ENCODE results near the gene POLR3A. TPM values are rescaled to one million over a fixed set of nuclear protein-coding genes. Genes with fewer than 3 reads are reported as not detected.

Gene POLR3A
- polyA plus RNA-seq, 1 donor from 2014 or later: 15.6 TPM

- Histone ChIP-seq H3K9ac (ENCODE audit: low read length) (no peak overlapping the region), H3K9me2 (ENCODE audit: insufficient read depth, low read length) (no peaks in the 10 kb centered on the region), H3K27ac (ENCODE audit: low read length) (no peak overlapping the region), H3K27me3 (ENCODE audit: insufficient read depth, low read depth, low read length) (no peaks in the 10 kb centered on the region), H3K4me3 (ENCODE audit: low read length) (no peak overlapping the region), H3K79me2 (replicated peaks; ENCODE audit: insufficient read depth, low read length) (no peaks in the 10 kb centered on the region), H3F3A (ENCODE audit: insufficient read depth, low read length, poor library complexity, severe bottlenecking) (no peaks in the 10 kb centered on the region), H3K9me3 (ENCODE audit: low read length) (no peaks in the 10 kb centered on the region), H4K20me1 (ENCODE audit: insufficient read depth) (no peaks in the 10 kb centered on the region), H3K4me2 (ENCODE audit: low read length) (no peak overlapping the region), H2AFZ (ENCODE audit: low read depth, low read length) (no peak overlapping the region), H3K36me3 (ENCODE audit: insufficient read depth, low read length) (peaks cover 6% of the 10 kb centered on the region)
- TF ChIP-seq POLR2AphosphoS5 (IDR thresholded peaks at IDR 0.05): no peak
- no peak for TF ChIP-seq SMC3 (conservative IDR thresholded peaks at IDR 0.05; ENCODE audit: poor library complexity)
- no peak for TF ChIP-seq RAD21 (conservative IDR thresholded peaks at IDR 0.05)
- no peak for TF ChIP-seq MXI1 (conservative IDR thresholded peaks at IDR 0.05; ENCODE audit: poor library complexity, severe bottlenecking)
- no peak for TF ChIP-seq EP300 (conservative IDR thresholded peaks at IDR 0.05; ENCODE audit: poor library complexity, severe bottlenecking)
- TF ChIP-seq CTCF (IDR thresholded peaks at IDR 0.05; ENCODE audit: poor library complexity, severe bottlenecking): no peak
- TF ChIP-seq TAF1 (IDR thresholded peaks at IDR 0.05; ENCODE audit: low read depth): no peak
- no peak for TF ChIP-seq REST (IDR thresholded peaks at IDR 0.05; ENCODE audit: borderline replicate concordance)
- TF ChIP-seq EZH2 (IDR thresholded peaks at IDR 0.05; ENCODE audit: borderline replicate concordance, insufficient read depth, low read length, poor library complexity, severe bottlenecking): no peak
Observed at GRCh38 chr10:77970869-77971803, 58.2 kb downstream of the POLR3A start.

- Histone ChIP-seq H3K9ac (ENCODE audit: low read length) (peak overlapping the region; percentile 36), H3K4me3 (ENCODE audit: low read length) (no peak overlapping the region), H2AFZ (ENCODE audit: low read depth, low read length) (no peak overlapping the region), H4K20me1 (ENCODE audit: insufficient read depth) (no peaks in the 10 kb centered on the region), H3K27me3 (ENCODE audit: insufficient read depth, low read depth, low read length) (no peaks in the 10 kb centered on the region), H3K9me2 (ENCODE audit: insufficient read depth, low read length) (no peaks in the 10 kb centered on the region), H3K4me2 (ENCODE audit: low read length) (no peak overlapping the region), H3K36me3 (ENCODE audit: insufficient read depth, low read length) (peaks cover 6% of the 10 kb centered on the region), H3K79me2 (replicated peaks; ENCODE audit: insufficient read depth, low read length) (no peaks in the 10 kb centered on the region), H3K9me3 (ENCODE audit: low read length) (no peaks in the 10 kb centered on the region), H3F3A (ENCODE audit: insufficient read depth, low read length, poor library complexity, severe bottlenecking) (no peaks in the 10 kb centered on the region), H3K27ac (ENCODE audit: low read length) (peak overlapping the region; percentile 94)
- TF ChIP-seq SMC3 (conservative IDR thresholded peaks at IDR 0.05; ENCODE audit: poor library complexity) (no peak), EP300 (conservative IDR thresholded peaks at IDR 0.05; ENCODE audit: poor library complexity, severe bottlenecking) (no peak), EZH2 (IDR thresholded peaks at IDR 0.05; ENCODE audit: borderline replicate concordance, insufficient read depth, low read length, poor library complexity, severe bottlenecking) (no peak), REST (IDR thresholded peaks at IDR 0.05; ENCODE audit: borderline replicate concordance) (no peak), RAD21 (conservative IDR thresholded peaks at IDR 0.05) (no peak), CTCF (IDR thresholded peaks at IDR 0.05; ENCODE audit: poor library complexity, severe bottlenecking) (no peak), POLR2AphosphoS5 (IDR thresholded peaks at IDR 0.05) (no peak), TAF1 (IDR thresholded peaks at IDR 0.05; ENCODE audit: low read depth) (no peak), MXI1 (conservative IDR thresholded peaks at IDR 0.05; ENCODE audit: poor library complexity, severe bottlenecking) (no peak)
Observed at GRCh38 chr10:77969114-77969513, 60.2 kb downstream of the POLR3A start.

Data from neural cell (in vitro differentiated cells).